Endodermal cell (in vitro differentiated cells): ENCODE data around the gene LRCH1. TPM values are rescaled to one million over a fixed set of nuclear protein-coding genes. Genes with fewer than 3 reads are reported as not detected.

Experiments used
- DNase-seq: peaks from one replicate; pipeline ENCODE4 v3.0.0-alpha.2; 2017
- H3K27ac ChIP-seq: 2 replicates; pipeline ENCODE4 v1.5.1; 2013; ENCODE audit warnings: mild to moderate bottlenecking, low read depth, low read length, moderate library complexity
- H3K27me3 ChIP-seq: 2 replicates; pipeline ENCODE4 v1.6.1; 2013; ENCODE audit warnings: mild to moderate bottlenecking, low read length, moderate library complexity; ENCODE audit not compliant: insufficient read depth, control insufficient read depth, poor library complexity, severe bottlenecking
- H3K36me3 ChIP-seq: 2 replicates; pipeline ENCODE4 v1.7.0; 2013; ENCODE audit warnings: mild to moderate bottlenecking, low read length, moderate library complexity; ENCODE audit not compliant: control insufficient read depth, insufficient read depth
- H3K4me1 ChIP-seq: one replicate; pipeline ENCODE4 v1.7.0; 2013; ENCODE audit warnings: low read length; ENCODE audit not compliant: control insufficient read depth, insufficient read depth
- H3K4me3 ChIP-seq: 2 replicates; pipeline ENCODE4 v1.5.1; 2013; ENCODE audit warnings: mild to moderate bottlenecking, low read length, moderate library complexity
- H3K9ac ChIP-seq: 2 replicates; pipeline ENCODE4 v1.6.1; 2013; ENCODE audit warnings: mild to moderate bottlenecking, low read length, moderate library complexity; ENCODE audit not compliant: poor library complexity, severe bottlenecking; ENCODE audit errors: extremely low read depth
- H3K9me3 ChIP-seq: 2 replicates; pipeline ENCODE4 v1.6.1; 2013; ENCODE audit warnings: mild to moderate bottlenecking, low read length, moderate library complexity; ENCODE audit not compliant: control insufficient read depth
- H3K27ac Mint-ChIP-seq: 2 replicates; pipeline ENCODE4 v1.8.0; 2020; ENCODE audit warnings: mixed read lengths
- H3K27me3 Mint-ChIP-seq: 2 replicates; pipeline ENCODE4 v1.8.0; 2021; ENCODE audit warnings: mild to moderate bottlenecking, mixed read lengths; ENCODE audit not compliant: insufficient read depth
- H3K36me3 Mint-ChIP-seq: 2 replicates; pipeline ENCODE4 v1.8.0; 2020; ENCODE audit warnings: low read depth, mixed read lengths
- H3K4me1 Mint-ChIP-seq: 2 replicates; pipeline ENCODE4 v1.8.0; 2020; ENCODE audit warnings: mixed read lengths
- H3K4me3 Mint-ChIP-seq: 2 replicates; pipeline ENCODE4 v1.8.0; 2020; ENCODE audit warnings: mild to moderate bottlenecking, moderate library complexity, mixed read lengths
- H3K9me3 Mint-ChIP-seq: 2 replicates; pipeline ENCODE4 v1.8.0; 2020; ENCODE audit warnings: mild to moderate bottlenecking, mixed read lengths
- WGBS, 2 experiments: methylation state at CpG; one replicate each; pipeline versions ENCODE4 v1.1.5 to v1.1.7; 2013; ENCODE audit warnings: missing lambda C conversion rate in 2 of 2, mixed read lengths in 1 of 2; ENCODE audit not compliant: insufficient coverage in 1 of 2, insufficient read length in 1 of 2; 5-methylcytosine and 5-hydroxymethylcytosine counted together
- total RNA-seq, 2 donors: library from RNA; stranded (reverse); fragmentation: NEBNext Ultra II Directional in 1 of 2; extraction: Animal tissue kit (Norgen Biotek cat#: 25700) in 1 of 2; gene quantifications; 2 replicates in 1 of 2; 3 replicates in 1 of 2; pipeline ENCODE4 v1.2.1, GENCODE V29; 2021
- TF ChIP-seq, protein P1 (sequence below): fragments of 200-600 bp; sonication (generic); conservative IDR thresholded peaks from 2 replicates; pipeline ENCODE4 v1.5.0; 2021; ENCODE audit warnings: antibody characterized with exemption, mild to moderate bottlenecking

The LRCH1 gene
- total RNA-seq, 2 donors from 2014 or later: 8.1 to 11.8 TPM

DNA sequence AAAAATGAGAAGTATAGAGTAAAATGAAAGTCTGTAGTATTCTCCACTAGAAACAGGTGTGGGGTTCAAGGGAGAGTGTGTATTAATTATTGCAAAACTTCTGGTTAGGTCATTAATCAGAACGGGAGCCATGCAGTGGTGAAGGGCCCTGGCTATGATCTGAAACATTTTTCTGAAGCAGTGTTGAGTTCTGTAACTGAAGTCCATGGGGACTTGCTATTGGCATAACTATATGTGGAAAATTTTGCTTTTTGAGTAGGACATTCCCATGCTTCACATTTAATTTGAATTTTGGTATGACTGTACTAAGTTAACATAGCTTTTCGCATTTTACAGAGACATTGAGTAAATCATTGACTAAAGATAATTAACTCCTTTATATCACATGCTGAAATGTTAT lies 67.5 kb downstream of the LRCH1 start:
- H3K4me3 Mint-ChIP-seq: no peak overlapping the region
- H3K4me3 ChIP-seq: no peak overlapping the region
- H3K27ac ChIP-seq: no peak overlapping the region
- no peaks in the 10 kb centered on the region for H3K9me3 Mint-ChIP-seq
- H3K27me3 ChIP-seq: no peaks in the 10 kb centered on the region
- no peaks in the 10 kb centered on the region for H3K9me3 ChIP-seq
- H3K27me3 Mint-ChIP-seq: no peaks in the 10 kb centered on the region
- WGBS, 2 experiments: 96% methylated on average over 2 of the region's 2 CpGs; no CpG with 5 or more reads in 1 of the 2 experiments
- H3K4me1 ChIP-seq: peaks cover 7% of the 10 kb centered on the region
- no peaks in the 10 kb centered on the region for H3K36me3 ChIP-seq
- no peak for DNase-seq
- TF ChIP-seq, protein P1, sequence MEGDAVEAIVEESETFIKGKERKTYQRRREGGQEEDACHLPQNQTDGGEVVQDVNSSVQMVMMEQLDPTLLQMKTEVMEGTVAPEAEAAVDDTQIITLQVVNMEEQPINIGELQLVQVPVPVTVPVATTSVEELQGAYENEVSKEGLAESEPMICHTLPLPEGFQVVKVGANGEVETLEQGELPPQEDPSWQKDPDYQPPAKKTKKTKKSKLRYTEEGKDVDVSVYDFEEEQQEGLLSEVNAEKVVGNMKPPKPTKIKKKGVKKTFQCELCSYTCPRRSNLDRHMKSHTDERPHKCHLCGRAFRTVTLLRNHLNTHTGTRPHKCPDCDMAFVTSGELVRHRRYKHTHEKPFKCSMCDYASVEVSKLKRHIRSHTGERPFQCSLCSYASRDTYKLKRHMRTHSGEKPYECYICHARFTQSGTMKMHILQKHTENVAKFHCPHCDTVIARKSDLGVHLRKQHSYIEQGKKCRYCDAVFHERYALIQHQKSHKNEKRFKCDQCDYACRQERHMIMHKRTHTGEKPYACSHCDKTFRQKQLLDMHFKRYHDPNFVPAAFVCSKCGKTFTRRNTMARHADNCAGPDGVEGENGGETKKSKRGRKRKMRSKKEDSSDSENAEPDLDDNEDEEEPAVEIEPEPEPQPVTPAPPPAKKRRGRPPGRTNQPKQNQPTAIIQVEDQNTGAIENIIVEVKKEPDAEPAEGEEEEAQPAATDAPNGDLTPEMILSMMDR: no peak
- no peaks in the 10 kb centered on the region for H3K36me3 Mint-ChIP-seq
- H3K9ac ChIP-seq: no peak overlapping the region
- H3K4me1 Mint-ChIP-seq: peaks cover 31% of the 10 kb centered on the region
- no peak overlapping the region for H3K27ac Mint-ChIP-seq

DNA sequence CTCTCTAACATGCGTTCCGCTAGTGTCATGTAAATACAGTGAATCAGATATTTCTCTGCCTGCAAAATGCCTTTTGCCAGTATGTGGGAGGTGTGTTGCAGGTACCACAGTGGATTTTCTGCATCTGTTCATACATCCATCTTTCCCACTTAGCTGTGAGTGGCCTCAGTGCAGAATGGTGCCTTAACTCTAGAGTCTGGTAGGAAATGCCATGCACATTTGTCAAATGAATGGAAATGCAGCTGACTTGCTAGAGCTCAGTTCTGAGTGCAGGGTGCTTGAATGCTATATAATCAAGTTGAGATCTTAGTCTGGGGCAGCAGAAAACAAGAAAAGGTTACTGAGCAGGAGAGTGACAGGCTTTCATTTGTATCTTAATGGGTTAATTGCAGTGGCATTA lies 68.2 kb downstream of the LRCH1 start:
- H3K4me3 Mint-ChIP-seq: no peak overlapping the region
- Histone ChIP-seq H3K4me3 (no peak overlapping the region), H3K4me1 (peaks cover 7% of the 10 kb centered on the region), H3K27ac (no peak overlapping the region), H3K9me3 (no peaks in the 10 kb centered on the region), H3K27me3 (no peaks in the 10 kb centered on the region), H3K9ac (no peak overlapping the region), H3K36me3 (no peaks in the 10 kb centered on the region)
- H3K36me3 Mint-ChIP-seq: no peaks in the 10 kb centered on the region
- WGBS, 2 experiments: no CpG with 5 or more reads among the region's 2 CpGs
- no peak for DNase-seq
- H3K4me1 Mint-ChIP-seq: peaks cover 31% of the 10 kb centered on the region
- H3K27ac Mint-ChIP-seq: no peak overlapping the region
- TF ChIP-seq, protein P1: no peak
- peaks cover under 1% of the 10 kb centered on the region for H3K27me3 Mint-ChIP-seq
- no peaks in the 10 kb centered on the region for H3K9me3 Mint-ChIP-seq

DNA sequence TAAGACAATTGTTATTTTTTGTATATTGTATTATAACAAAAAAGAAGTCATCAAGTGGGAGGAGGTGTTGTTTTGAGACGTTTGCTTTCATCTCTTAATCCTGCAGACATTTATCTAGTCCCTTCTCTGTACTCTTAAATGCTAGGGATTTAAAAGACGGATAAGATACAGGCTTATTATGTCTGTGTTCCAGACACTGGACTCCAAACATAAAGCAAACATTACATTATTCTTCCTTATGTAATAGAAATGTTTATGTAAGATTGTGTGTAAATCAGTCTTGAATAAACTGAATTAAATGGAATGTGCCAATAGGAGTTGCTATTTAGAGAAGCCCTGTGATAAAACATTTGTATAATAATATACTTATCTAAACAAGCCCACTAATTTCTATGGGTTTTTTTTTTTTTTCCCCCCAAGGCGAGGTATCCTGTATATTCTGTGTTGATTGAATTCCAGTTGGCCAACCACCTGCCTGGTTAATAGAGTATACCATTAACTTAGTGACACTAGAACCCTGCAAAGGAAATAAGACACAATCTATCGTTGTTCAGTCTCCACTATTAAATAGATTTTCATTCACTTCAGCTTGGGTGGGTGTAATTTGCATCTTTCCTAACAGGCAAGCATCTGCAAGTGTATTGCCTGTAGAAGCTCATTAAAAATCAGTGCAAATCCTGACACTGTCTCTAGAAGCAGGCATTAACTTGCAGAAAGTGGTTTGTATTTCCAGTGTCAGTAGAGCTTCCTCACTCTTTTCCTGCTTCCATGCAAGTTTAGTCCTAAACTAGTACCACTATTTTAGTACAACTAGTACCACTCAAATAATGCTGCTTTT lies 69.0 kb downstream of the LRCH1 start:
- TF ChIP-seq, protein P1: no peak
- Histone ChIP-seq H3K4me1 (peaks cover 7% of the 10 kb centered on the region), H3K9me3 (no peaks in the 10 kb centered on the region), H3K27ac (no peak overlapping the region), H3K27me3 (peaks cover 6% of the 10 kb centered on the region), H3K36me3 (no peaks in the 10 kb centered on the region), H3K9ac (no peak overlapping the region), H3K4me3 (no peak overlapping the region)
- H3K27me3 Mint-ChIP-seq: peaks cover 5% of the 10 kb centered on the region
- peaks cover 29% of the 10 kb centered on the region for H3K4me1 Mint-ChIP-seq
- H3K27ac Mint-ChIP-seq: no peak overlapping the region
- H3K9me3 Mint-ChIP-seq: no peaks in the 10 kb centered on the region
- WGBS, 2 experiments: 33 to 84% methylated on average over 1 to 3 of the region's 4 CpGs
- no peaks in the 10 kb centered on the region for H3K36me3 Mint-ChIP-seq
- no peak for DNase-seq
- no peak overlapping the region for H3K4me3 Mint-ChIP-seq
